HepG2 (cell line): ENCODE measurements around the gene TNFAIP1. TPM values are rescaled to one million over a fixed set of nuclear protein-coding genes. Genes with fewer than 3 reads are reported as not detected.

ENCODE experiments used
- AKAP8 ChIP-seq: sonication (generic); formaldehyde crosslinking; IDR thresholded peaks from 2 replicates; pipeline ENCODE4 v1.5.1; 2020; ENCODE audit warnings: mild to moderate bottlenecking, missing genetic modification reagents
- KIAA2018 ChIP-seq: sonication (generic); formaldehyde crosslinking; IDR thresholded peaks from 2 replicates; pipeline ENCODE4 v1.5.0; 2020; ENCODE audit warnings: mild to moderate bottlenecking, missing genetic modification reagents, borderline replicate concordance
- RBFOX2 ChIP-seq: fragments of 200-400 bp; formaldehyde crosslinking; IDR thresholded peaks from 2 replicates; pipeline ENCODE4 v1.6.1; 2017; ENCODE audit warnings: low read depth, mild to moderate bottlenecking, low read length
- SALL2 ChIP-seq: sonication (generic); formaldehyde crosslinking; IDR thresholded peaks from 2 replicates; pipeline ENCODE4 v1.8.1; 2023; ENCODE audit warnings: mild to moderate bottlenecking, missing genetic modification reagents, inconsistent platforms
- TCF7 ChIP-seq: sonication (generic); IDR thresholded peaks from 2 replicates; pipeline ENCODE4 v1.6.1; 2016; ENCODE audit warnings: antibody characterized with exemption, low read depth
- TGIF2 ChIP-seq: IDR thresholded peaks from 2 replicates; pipeline ENCODE4 v1.6.1; 2016; ENCODE audit warnings: control low read depth, missing compliant biosample characterization
- ZFP41 ChIP-seq: sonication (generic); formaldehyde crosslinking; IDR thresholded peaks from 2 replicates; pipeline ENCODE4 v1.4.0; 2020; ENCODE audit warnings: mild to moderate bottlenecking, missing genetic modification reagents, borderline replicate concordance
- ZNF17 ChIP-seq: sonication (generic); formaldehyde crosslinking; IDR thresholded peaks from 2 replicates; pipeline ENCODE4 v1.5.0; 2020; ENCODE audit warnings: mild to moderate bottlenecking, missing genetic modification reagents
- ZNF761 ChIP-seq: sonication (generic); formaldehyde crosslinking; conservative IDR thresholded peaks from 2 replicates; pipeline ENCODE4 v1.4.0; 2020; ENCODE audit warnings: mild to moderate bottlenecking, missing genetic modification reagents
- polyA plus RNA-seq, 8 experiments: library from polyadenylated mRNA; depleted of rRNA in 3 of 8; stranded (reverse) in 7 of 8; unstranded in 1 of 8; fragments of >200 nt; fragmentation: Illumina TruSeq in 4 of 8; extraction: Trizol in 4 of 8; gene quantifications; 2 replicates each; pipeline versions ENCODE4 v1.2.1 to v1.2.3, GENCODE V29; 2011 to 2016; ENCODE audit warnings: low read depth in 4 of 8, missing spikeins in 1 of 8, mixed read lengths in 1 of 8; ENCODE audit not compliant: insufficient read depth in 1 of 8
- total RNA-seq, 5 experiments: library from RNA; depleted of rRNA; stranded (reverse); fragments of >200 nt; fragmentation: Illumina TruSeq; extraction: Trizol; gene quantifications; 2 replicates each; pipeline ENCODE4 v1.2.3, GENCODE V29; 2016; ENCODE audit warnings: low read depth in 1 of 5

The TNFAIP1 gene
- total and polyA plus RNA-seq, 2 of the 13 experiments (the other 11 are each of a cell fraction or from before 2014, with no cell fraction given) = 17.5 to 40.6 TPM

GRCh38 chr17:28357061-28357900, 21.7 kb downstream of the TNFAIP1 start, which contains the start of gene POLDIP2 (continued):
- no peak; the same call in 1 of the 2 replicates for TF ChIP-seq ZNF761 (CRISPR knock-in tag)
- TF ChIP-seq ZNF17 (CRISPR knock-in tag) = no peak; the same call in 1 of the 2 replicates
- peak; percentile 97 for TF ChIP-seq RBFOX2
- TF ChIP-seq ZFP41 (CRISPR knock-in tag) = no peak
- no peak for TF ChIP-seq TCF7
- peak; percentile 63; the same call in 1 of the 2 replicates for TF ChIP-seq AKAP8 (CRISPR knock-in tag)
- TF ChIP-seq SALL2 (CRISPR knock-in tag) = peak; percentile 91
- no peak for TF ChIP-seq KIAA2018 (CRISPR knock-in tag)
- 0 out of 2 replicates have a peak, but pooled peaks have one; percentile 52 for TF ChIP-seq TGIF2 (CRISPR knock-in tag)
